Caco-2 (cell line): ENCODE results near the gene CHST7. TPM values are rescaled to one million over a fixed set of nuclear protein-coding genes. Genes with fewer than 3 reads are reported as not detected.

Experiments used
- BruUV-seq: library from RNA; stranded (reverse); fragments of 400-500 nt; replicated peaks from 2 replicates; lab custom pipeline; 2021; lab: Mats Ljungman, UMichigan
- CTCF ChIA-PET: fragments of 300-600 bp; sonication (Branson Sonifier 250); formaldehyde crosslinking; loops from one replicate; lab custom pipeline; 2022; ENCODE audit warnings: antibody characterized with exemption; lab: Charles Lee
- POLR2A ChIA-PET: fragments of 300-600 bp; sonication (Branson Sonifier 250); formaldehyde crosslinking; loops from one replicate; lab custom pipeline; 2022; ENCODE audit warnings: antibody characterized with exemption; lab: Charles Lee
- DNase-seq, 2 experiments: peaks; one replicate each; pipeline versions ENCODE4 v3.0.0 to v3.0.0-alpha.2; 2020 to 2022
- H3K27me3 ChIP-seq: replicated peaks from 2 replicates; pipeline ENCODE4 v1.6.0; 2011; ENCODE audit warnings: low read length; ENCODE audit not compliant: control insufficient read depth, insufficient read depth
- H3K36me3 ChIP-seq: 2 replicates; pipeline ENCODE4 v1.5.1; 2011; ENCODE audit warnings: low read length; ENCODE audit not compliant: control insufficient read depth, insufficient read depth
- H3K4me1 ChIP-seq: fragments of 250-450 bp; sonication (Bioruptor Pico); 2 replicates; pipeline ENCODE4 v1.5.1; 2020; ENCODE audit warnings: mild to moderate bottlenecking
- H3K4me3 ChIP-seq: 2 replicates; pipeline ENCODE4 v1.5.1; 2011; ENCODE audit warnings: low read depth, mild to moderate bottlenecking, control low read depth, low read length
- H3K9me3 ChIP-seq: fragments of 250-450 bp; sonication (Bioruptor Pico); 2 replicates; pipeline ENCODE4 v1.5.1; 2020; ENCODE audit warnings: mild to moderate bottlenecking, moderate library complexity
- H3K27ac Mint-ChIP-seq: one replicate; pipeline ENCODE4 v1.8.0; 2022; ENCODE audit warnings: mixed read lengths; ENCODE audit not compliant: unreplicated experiment
- H3K27me3 Mint-ChIP-seq: one replicate; pipeline ENCODE4 v1.8.0; 2022; ENCODE audit warnings: mixed read lengths; ENCODE audit not compliant: insufficient read depth, unreplicated experiment
- H3K36me3 Mint-ChIP-seq: one replicate; pipeline ENCODE4 v1.8.0; 2022; ENCODE audit warnings: mild to moderate bottlenecking, mixed read lengths; ENCODE audit not compliant: insufficient read depth, unreplicated experiment
- H3K4me1 Mint-ChIP-seq: one replicate; pipeline ENCODE4 v1.8.0; 2022; ENCODE audit warnings: low read depth, mixed read lengths; ENCODE audit not compliant: unreplicated experiment
- H3K4me3 Mint-ChIP-seq: one replicate; pipeline ENCODE4 v1.8.0; 2022; ENCODE audit warnings: mild to moderate bottlenecking, moderate library complexity, mixed read lengths; ENCODE audit not compliant: unreplicated experiment
- H3K9me3 Mint-ChIP-seq: one replicate; pipeline ENCODE4 v1.8.0; 2022; ENCODE audit warnings: mixed read lengths; ENCODE audit not compliant: unreplicated experiment
- intact Hi-C: fragments of 100-400 bp; cut with micrococcal nuclease; formaldehyde crosslinking; loops from one replicate; pipeline ENCODE4 v1.10.0; 2022; ENCODE audit not compliant: unreplicated experiment
- total RNA-seq: library from RNA; stranded (reverse); gene quantifications from 2 replicates; pipeline ENCODE4 v1.2.3, GENCODE V29; 2022
- TF ChIP-seq, protein P1 (sequence below), 2 experiments: fragments of 200-600 bp in 1 of 2; IDR thresholded peaks; 1 replicate in 1 of 2; 2 replicates in 1 of 2; pipeline versions ENCODE4 v1.5.1 to v1.8.0; 2011 to 2022; ENCODE audit warnings: antibody characterized with exemption in 1 of 2, control low read depth in 1 of 2, inconsistent platforms in 1 of 2, low read depth in 1 of 2, low read length in 1 of 2, mild to moderate bottlenecking in 1 of 2, moderate library complexity in 1 of 2; ENCODE audit not compliant: insufficient read depth in 1 of 2, severe bottlenecking in 1 of 2, unreplicated experiment in 1 of 2

CHST7 gene
- total RNA-seq, 1 experiment from 2014 or later = 2.4 TPM

DNA sequence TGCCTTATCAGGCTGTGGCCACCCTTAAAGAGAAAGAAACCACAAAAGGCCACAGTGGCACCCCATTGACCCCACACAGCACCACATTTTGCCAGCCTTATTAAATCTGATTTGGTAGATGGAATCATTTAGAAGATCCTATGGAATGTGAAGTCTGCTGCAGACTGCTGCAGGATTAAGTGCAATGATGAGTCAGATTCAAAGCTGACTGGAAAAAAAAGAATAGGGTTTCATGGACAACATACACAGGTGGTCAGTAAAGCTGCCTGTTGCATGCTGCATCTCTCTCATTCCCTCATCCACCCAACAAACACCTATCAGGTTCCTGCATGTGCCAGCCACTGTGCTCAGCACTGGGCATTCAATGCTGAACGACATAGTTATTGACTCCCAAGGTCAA is 56.6 kb downstream of the CHST7 start:
- H3K36me3 Mint-ChIP-seq = peaks cover 12% of the 10 kb centered on the region
- ChIA-PET POLR2A (no interaction called here), CTCF (no interaction called here)
- BruUV-seq = no TSS peak
- H3K27me3 Mint-ChIP-seq = no peaks in the 10 kb centered on the region
- H3K9me3 ChIP-seq = no peaks in the 10 kb centered on the region
- no peaks in the 10 kb centered on the region for H3K4me1 ChIP-seq
- no peaks in the 10 kb centered on the region for H3K9me3 Mint-ChIP-seq
- no peak overlapping the region for H3K4me3 Mint-ChIP-seq
- no peaks in the 10 kb centered on the region for H3K27me3 ChIP-seq
- no peak overlapping the region for H3K4me3 ChIP-seq
- intact Hi-C loops = no loop called here
- H3K4me1 Mint-ChIP-seq = no peaks in the 10 kb centered on the region
- H3K36me3 ChIP-seq = no peaks in the 10 kb centered on the region
- no peak overlapping the region for H3K27ac Mint-ChIP-seq
- TF ChIP-seq, protein P1, sequence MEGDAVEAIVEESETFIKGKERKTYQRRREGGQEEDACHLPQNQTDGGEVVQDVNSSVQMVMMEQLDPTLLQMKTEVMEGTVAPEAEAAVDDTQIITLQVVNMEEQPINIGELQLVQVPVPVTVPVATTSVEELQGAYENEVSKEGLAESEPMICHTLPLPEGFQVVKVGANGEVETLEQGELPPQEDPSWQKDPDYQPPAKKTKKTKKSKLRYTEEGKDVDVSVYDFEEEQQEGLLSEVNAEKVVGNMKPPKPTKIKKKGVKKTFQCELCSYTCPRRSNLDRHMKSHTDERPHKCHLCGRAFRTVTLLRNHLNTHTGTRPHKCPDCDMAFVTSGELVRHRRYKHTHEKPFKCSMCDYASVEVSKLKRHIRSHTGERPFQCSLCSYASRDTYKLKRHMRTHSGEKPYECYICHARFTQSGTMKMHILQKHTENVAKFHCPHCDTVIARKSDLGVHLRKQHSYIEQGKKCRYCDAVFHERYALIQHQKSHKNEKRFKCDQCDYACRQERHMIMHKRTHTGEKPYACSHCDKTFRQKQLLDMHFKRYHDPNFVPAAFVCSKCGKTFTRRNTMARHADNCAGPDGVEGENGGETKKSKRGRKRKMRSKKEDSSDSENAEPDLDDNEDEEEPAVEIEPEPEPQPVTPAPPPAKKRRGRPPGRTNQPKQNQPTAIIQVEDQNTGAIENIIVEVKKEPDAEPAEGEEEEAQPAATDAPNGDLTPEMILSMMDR (IDR thresholded peaks at IDR 0.05; ENCODE audit: insufficient read depth in 1 of 2, low read depth in 1 of 2, low read length in 1 of 2, severe bottlenecking in 1 of 2, unreplicated experiment in 1 of 2) = no peak
- no peak for DNase-seq

DNA sequence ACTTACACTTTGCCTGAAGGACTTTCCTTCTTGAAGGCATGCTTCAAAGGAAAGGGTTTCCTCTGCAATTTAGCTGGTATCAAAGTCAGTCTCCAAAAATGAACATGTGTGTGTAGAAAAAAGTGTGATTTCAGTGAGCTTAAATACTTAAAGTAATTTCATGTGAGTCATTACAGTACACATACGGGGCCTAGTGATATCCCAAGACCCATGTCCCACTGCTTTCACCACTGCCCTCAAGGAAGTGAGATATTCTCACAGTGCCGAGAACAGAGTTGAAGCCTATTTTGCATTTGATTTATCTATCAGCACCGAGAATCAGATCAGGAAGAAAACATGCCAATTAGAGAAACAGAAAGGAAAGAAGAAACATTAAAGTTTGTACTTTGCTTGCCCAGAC is 61.0 kb downstream of the CHST7 start:
- Histone ChIP-seq H3K9me3 (no peaks in the 10 kb centered on the region), H3K36me3 (no peaks in the 10 kb centered on the region), H3K4me1 (no peaks in the 10 kb centered on the region), H3K27me3 (no peaks in the 10 kb centered on the region), H3K4me3 (no peak overlapping the region)
- Mint-ChIP-seq H3K4me1 (no peaks in the 10 kb centered on the region), H3K9me3 (no peaks in the 10 kb centered on the region), H3K27me3 (no peaks in the 10 kb centered on the region), H3K27ac (no peak overlapping the region), H3K36me3 (peaks cover 5% of the 10 kb centered on the region), H3K4me3 (no peak overlapping the region)
- no TSS peak for BruUV-seq
- DNase-seq = no peak
- CTCF ChIA-PET = no interaction called here
- TF ChIP-seq, protein P1 (IDR thresholded peaks at IDR 0.05; ENCODE audit: insufficient read depth in 1 of 2, low read depth in 1 of 2, low read length in 1 of 2, severe bottlenecking in 1 of 2, unreplicated experiment in 1 of 2) = no peak
- intact Hi-C loops = no loop called here
- POLR2A ChIA-PET = no interaction called here

- ChIA-PET CTCF (no interaction called here), POLR2A (no interaction called here)
- H3K9me3 ChIP-seq = no peaks in the 10 kb centered on the region
- H3K36me3 ChIP-seq = no peaks in the 10 kb centered on the region
- Mint-ChIP-seq H3K9me3 (no peaks in the 10 kb centered on the region), H3K4me1 (no peaks in the 10 kb centered on the region), H3K36me3 (peaks cover 5% of the 10 kb centered on the region), H3K4me3 (no peak overlapping the region), H3K27me3 (no peaks in the 10 kb centered on the region), H3K27ac (no peak overlapping the region)
- no peak overlapping the region for H3K4me3 ChIP-seq
- intact Hi-C loops = no loop called here
- H3K4me1 ChIP-seq = no peaks in the 10 kb centered on the region
- H3K27me3 ChIP-seq = no peaks in the 10 kb centered on the region
- no peak for DNase-seq
- no TSS peak for BruUV-seq
- TF ChIP-seq, protein P1 (IDR thresholded peaks at IDR 0.05; ENCODE audit: insufficient read depth in 1 of 2, low read depth in 1 of 2, low read length in 1 of 2, severe bottlenecking in 1 of 2, unreplicated experiment in 1 of 2) = no peak
Observed at GRCh38 chrX:46635186-46635585, 61.6 kb downstream of the CHST7 start.
